Measurements from ENCODE around the gene RAVER2.
"Not testable (repeated sequence)": the region's sequence is repeated elsewhere in the genome, so short reads cannot be mapped to it uniquely, and the experiment has no call there.

Gene RAVER2, protein sequence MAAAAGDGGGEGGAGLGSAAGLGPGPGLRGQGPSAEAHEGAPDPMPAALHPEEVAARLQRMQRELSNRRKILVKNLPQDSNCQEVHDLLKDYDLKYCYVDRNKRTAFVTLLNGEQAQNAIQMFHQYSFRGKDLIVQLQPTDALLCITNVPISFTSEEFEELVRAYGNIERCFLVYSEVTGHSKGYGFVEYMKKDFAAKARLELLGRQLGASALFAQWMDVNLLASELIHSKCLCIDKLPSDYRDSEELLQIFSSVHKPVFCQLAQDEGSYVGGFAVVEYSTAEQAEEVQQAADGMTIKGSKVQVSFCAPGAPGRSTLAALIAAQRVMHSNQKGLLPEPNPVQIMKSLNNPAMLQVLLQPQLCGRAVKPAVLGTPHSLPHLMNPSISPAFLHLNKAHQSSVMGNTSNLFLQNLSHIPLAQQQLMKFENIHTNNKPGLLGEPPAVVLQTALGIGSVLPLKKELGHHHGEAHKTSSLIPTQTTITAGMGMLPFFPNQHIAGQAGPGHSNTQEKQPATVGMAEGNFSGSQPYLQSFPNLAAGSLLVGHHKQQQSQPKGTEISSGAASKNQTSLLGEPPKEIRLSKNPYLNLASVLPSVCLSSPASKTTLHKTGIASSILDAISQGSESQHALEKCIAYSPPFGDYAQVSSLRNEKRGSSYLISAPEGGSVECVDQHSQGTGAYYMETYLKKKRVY

GRCh38 chr1:64744492-64745180 lies at the start of gene RAVER2:
Gene RAVER2 (plus strand): TSS chr1:64745075. CDS start chr1:64745173, 98 bp downstream.
- peak; percentile 86 for DNase-seq

DNA sequence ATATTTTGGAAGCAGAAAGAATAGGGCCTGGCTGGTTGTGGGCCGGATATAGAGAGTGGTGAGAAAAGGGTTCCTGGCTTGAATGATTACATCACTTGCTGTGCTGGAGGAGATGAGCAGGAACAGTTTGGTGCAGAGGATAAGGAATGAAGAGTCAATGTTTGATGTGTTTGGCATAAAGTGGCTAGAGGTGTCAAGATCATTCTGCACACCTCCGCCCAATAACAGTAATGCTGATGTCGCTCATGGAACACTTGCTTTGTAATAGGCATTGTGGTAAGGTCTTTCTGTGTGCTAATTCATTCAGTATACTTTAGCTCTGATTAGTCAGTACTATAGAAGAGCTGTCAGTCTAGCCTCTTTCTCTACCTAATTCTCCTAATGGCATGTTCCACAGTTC lies 48.0 kb upstream of the RAVER2 start:
- DNase-seq = no peak

GRCh38 chr1:64699327-64699726 lies 45.5 kb upstream of the RAVER2 start:
- DNase-seq = no peak

DNA sequence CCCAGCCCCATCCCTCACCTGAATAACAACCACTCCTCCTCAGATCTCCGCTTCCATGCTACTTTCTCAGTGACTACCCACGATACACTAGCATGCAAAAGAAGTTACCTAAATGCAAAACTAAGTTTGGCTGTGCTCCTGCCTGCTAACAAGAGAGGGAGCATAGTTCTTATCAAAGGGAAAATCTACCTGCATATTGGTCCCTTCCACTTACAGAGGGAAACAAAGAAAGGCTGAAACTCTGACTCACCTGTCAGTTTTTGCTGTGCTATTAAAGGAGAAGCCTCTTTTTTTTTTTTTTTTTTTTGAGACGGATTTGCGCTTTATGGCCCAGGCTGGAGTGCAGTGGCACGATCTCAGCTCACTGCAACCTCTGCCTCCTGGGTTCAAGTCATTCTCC lies 43.8 kb upstream of the RAVER2 start:
- no peak for DNase-seq

- DNase-seq = no peak
Observed at GRCh38 chr1:64701886-64702285, 43.0 kb upstream of the RAVER2 start.

DNA sequence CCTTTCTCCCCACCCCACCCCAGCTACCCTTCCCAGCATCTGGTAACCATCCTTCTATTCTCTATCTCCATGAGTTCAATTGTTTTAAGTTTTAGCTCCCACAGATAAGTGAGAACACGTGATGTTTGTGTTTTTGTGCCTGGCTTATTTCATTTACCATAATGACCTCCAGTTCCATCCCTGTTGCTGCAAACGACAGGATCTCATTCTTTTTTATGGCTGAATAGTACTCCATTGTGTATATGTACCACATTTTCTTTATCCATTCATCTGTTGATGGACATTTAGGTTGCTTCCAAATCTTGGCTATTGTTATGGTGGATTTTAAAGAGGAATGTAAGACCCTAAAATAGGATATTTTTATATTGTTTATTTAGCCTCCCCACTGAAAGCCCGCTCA lies 42.2 kb upstream of the RAVER2 start:
- not testable (repeated sequence) for DNase-seq

GRCh38 chr1:64703600-64703999 lies 41.3 kb upstream of the RAVER2 start:
- DNase-seq = no peak

DNA sequence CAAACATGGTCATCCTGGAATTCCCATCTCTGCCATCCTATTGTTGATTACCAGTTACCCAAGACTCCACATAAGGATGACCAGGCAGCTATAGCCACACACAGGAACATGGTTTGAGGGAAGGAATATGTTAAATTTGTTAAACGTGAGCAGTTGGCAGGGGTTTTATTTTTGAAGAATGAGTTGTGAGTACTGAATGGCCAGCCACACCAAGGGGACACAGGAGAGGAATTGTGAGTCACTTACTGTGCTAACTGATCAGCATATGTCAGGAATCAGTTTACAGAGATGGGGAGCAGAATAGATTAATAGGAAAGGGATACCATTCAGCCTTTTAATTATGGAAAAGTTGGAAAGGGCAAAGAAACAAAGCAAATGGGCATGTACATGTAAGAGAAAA lies 39.3 kb upstream of the RAVER2 start:
- no peak for DNase-seq

DNA sequence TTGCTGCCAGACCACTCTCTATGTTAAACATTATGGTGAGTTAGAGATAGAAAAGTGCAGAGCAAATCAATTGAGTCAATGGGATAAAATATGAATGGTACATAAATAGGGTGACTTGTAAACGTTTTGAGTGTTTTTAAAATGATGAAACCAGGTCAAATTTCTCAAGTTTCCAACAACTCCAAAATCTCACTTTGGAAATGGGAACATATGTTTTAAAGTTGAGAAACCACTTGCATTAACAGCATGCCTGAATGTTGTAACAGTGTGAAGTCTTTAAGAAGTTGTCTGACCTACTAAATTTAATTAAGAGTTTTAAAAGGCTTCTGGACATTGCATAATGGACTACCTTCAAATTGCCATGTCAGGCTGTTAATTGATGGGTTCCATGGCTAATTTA lies 33.6 kb upstream of the RAVER2 start:
- no peak for DNase-seq

- no peak for DNase-seq
Observed at GRCh38 chr1:64712049-64712448, 32.8 kb upstream of the RAVER2 start.

GRCh38 chr1:64715186-64715585 lies 29.7 kb upstream of the RAVER2 start:
- no peak for DNase-seq

GRCh38 chr1:64721135-64721534 lies 23.7 kb upstream of the RAVER2 start:
- DNase-seq = no peak

DNA sequence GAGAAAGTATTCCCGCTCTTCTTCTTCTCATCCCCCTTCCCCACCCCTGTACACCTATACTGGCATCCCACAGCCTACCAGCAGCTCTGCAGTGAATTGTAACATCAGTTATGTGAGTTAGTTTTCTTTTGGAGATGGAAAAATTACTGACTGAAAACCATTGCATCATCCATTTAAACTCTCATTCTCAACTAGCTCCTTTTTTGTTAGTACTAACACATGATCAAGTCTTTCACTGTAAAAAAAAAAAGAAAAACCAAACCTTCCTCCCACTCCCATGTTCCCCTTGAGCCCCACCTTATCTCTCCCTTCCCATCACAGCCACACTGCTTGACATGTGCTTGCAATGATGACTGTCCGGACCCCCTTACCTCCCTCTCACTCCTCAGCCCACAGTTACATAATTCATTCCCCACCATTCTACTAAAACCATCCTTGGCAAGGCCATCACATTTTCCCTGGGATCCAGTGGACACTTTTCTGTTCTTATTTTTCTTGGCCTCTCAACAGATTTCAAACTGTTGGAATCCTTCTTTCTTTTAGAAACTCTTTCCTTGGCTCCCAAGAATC lies 23.2 kb upstream of the RAVER2 start:
- DNase-seq = no peak

- no peak for DNase-seq
Observed at GRCh38 chr1:64727861-64728260, 17.0 kb upstream of the RAVER2 start.

- no peak for DNase-seq
Observed at GRCh38 chr1:64733581-64734286, 11.1 kb upstream of the RAVER2 start.

DNA sequence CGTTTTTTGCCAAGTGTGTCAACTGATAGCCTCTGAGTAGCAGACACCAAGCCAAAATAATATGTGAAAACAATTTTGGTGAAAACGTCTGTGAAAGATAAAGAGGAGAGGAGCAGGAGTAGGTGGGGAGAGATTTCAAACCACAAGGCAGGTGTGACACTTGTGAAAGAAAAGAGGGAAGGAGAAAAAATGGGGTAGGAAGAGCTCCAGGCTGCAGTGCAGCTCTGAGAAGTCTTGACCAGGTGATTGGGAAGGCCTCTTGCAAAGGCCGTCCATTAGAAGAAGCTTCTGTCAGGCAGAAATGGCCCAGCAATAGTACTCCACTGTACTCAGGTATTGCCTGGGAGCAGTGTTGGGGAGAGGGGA lies 10.6 kb upstream of the RAVER2 start:
- no peak for DNase-seq

GRCh38 chr1:64740687-64741086 lies 4.2 kb upstream of the RAVER2 start:
- not testable (repeated sequence) for DNase-seq

DNA sequence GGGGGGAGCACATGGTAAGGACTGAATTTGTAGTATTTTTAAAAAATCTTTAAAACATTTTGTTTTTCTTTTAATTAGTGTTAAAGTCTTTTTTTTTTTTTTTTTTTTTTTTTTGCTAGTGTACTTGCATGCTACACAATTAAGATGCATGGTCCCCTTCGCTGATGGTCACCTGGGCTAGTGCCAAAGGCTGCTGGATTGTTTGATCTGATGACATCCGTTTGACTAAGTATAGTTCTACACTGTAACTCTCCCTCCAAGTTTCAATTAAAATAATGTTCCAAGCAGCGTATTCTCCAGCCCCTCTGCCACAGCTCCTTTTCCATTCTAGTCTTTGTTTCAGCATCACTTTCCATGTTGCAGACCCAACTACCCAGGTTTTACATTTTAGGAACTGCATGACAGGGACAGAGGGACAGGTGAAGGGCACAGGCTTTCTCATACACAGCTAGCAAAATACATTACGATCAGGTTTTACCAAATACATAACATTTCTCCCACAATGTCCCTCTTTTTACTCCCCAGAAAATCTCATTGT lies 852 bp upstream of the RAVER2 start:
- DNase-seq = no peak

DNA sequence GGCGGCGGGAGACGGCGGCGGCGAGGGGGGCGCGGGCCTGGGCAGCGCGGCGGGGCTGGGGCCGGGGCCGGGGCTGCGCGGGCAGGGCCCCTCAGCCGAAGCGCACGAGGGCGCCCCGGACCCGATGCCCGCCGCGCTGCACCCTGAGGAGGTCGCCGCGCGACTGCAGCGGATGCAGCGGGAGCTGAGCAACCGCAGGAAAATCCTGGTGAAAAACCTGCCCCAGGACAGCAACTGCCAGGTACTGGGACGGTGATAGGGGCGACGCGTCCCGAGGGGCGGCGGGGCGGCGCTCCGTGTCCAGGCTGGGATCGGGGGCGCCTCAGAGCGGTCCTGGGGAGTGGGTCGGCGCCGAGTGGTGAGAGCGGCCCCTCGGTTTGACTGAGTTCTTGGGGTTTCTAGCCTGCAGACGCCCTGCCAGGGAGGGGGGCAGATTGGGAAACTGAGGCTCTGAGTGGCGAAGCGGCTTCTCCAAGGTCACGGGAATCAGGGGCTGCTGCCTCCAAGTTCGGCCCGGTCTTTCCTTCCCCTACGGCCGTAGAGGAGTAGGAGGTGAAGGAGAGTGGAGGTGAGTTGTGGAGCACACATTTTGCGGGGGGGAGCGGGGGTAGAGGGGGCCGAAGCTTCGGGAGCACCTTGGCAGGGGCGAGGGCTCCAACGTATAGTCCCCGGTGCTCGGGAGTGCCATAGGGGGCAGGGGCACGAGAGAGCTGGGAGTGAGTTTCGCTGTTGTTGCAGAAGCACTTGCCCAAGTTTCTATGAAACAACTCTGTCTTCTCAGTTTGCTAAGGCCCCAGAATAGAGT lies 508 bp downstream of the RAVER2 start:
- DNase-seq = peak; percentile 71

GRCh38 chr1:64745986-64746940 lies 1.4 kb downstream of the RAVER2 start:
- DNase-seq = no peak

- no peak for DNase-seq
Observed at GRCh38 chr1:64748222-64748621, 3.3 kb downstream of the RAVER2 start.
